Hepatocyte (in vitro differentiated cells): ENCODE data around the gene FAM229B. TPM values are rescaled to one million over a fixed set of nuclear protein-coding genes. Genes with fewer than 3 reads are reported as not detected.

Experiments used
- DNase-seq: peaks from one replicate; pipeline ENCODE4 v3.0.0-alpha.2; 2016; ENCODE audit warnings: low spot score
- H2AFZ ChIP-seq: fragments of 200-600 bp; sonication (generic); 2 replicates; pipeline ENCODE4 v1.6.0; 2016; ENCODE audit warnings: antibody characterized with exemption, mild to moderate bottlenecking
- H3K27ac ChIP-seq: fragments of 200-600 bp; sonication (generic); 2 replicates; pipeline ENCODE4 v1.5.1; 2016; ENCODE audit warnings: mild to moderate bottlenecking
- H3K27me3 ChIP-seq: fragments of 200-600 bp; sonication (generic); 2 replicates; pipeline ENCODE4 v1.6.1; 2016
- H3K36me3 ChIP-seq: fragments of 200-600 bp; sonication (generic); replicated peaks from 2 replicates; pipeline ENCODE4 v1.5.1; 2016; ENCODE audit warnings: low read depth; ENCODE audit not compliant: insufficient read depth
- H3K4me1 ChIP-seq: fragments of 200-600 bp; sonication (generic); 2 replicates; pipeline ENCODE4 v1.5.1; 2016; ENCODE audit warnings: mild to moderate bottlenecking, moderate library complexity; ENCODE audit not compliant: insufficient read depth
- H3K4me2 ChIP-seq: fragments of 200-600 bp; sonication (generic); 2 replicates; pipeline ENCODE4 v1.6.0; 2016
- H3K4me3 ChIP-seq: fragments of 200-600 bp; sonication (generic); 2 replicates; pipeline ENCODE4 v1.5.1; 2016; ENCODE audit warnings: mild to moderate bottlenecking
- H3K79me2 ChIP-seq: fragments of 200-600 bp; sonication (generic); 2 replicates; pipeline ENCODE4 v1.6.0; 2017; ENCODE audit warnings: mild to moderate bottlenecking
- H3K9me2 ChIP-seq: fragments of 200-600 bp; sonication (generic); replicated peaks from 2 replicates; pipeline ENCODE4 v1.6.0; 2017; ENCODE audit warnings: mild to moderate bottlenecking; ENCODE audit not compliant: insufficient read depth
- H3K9me3 ChIP-seq: fragments of 200-600 bp; sonication (generic); 2 replicates; pipeline ENCODE4 v1.5.1; 2016; ENCODE audit warnings: low read depth, mild to moderate bottlenecking
- H4K20me1 ChIP-seq: fragments of 200-600 bp; sonication (generic); 2 replicates; pipeline ENCODE4 v1.6.0; 2016; ENCODE audit warnings: mild to moderate bottlenecking; ENCODE audit not compliant: insufficient read depth, poor library complexity, severe bottlenecking
- CTCF ChIP-seq: fragments of 200-600 bp; sonication (generic); IDR thresholded peaks from 2 replicates; pipeline ENCODE4 v1.5.1; 2016; ENCODE audit warnings: antibody characterized with exemption, mild to moderate bottlenecking; ENCODE audit not compliant: poor library complexity
- EZH2 ChIP-seq: fragments of 200-600 bp; sonication (generic); IDR thresholded peaks from 2 replicates; pipeline ENCODE4 v1.6.1; 2016; ENCODE audit warnings: antibody characterized with exemption, mild to moderate bottlenecking, borderline replicate concordance
- EZH2phosphoT487 ChIP-seq: fragments of 200-600 bp; sonication (generic); IDR thresholded peaks from one replicate; pipeline ENCODE4 v1.6.1; 2018; ENCODE audit warnings: antibody characterized with exemption, mild to moderate bottlenecking, low read depth, moderate library complexity; ENCODE audit not compliant: unreplicated experiment, severe bottlenecking
- WGBS: methylation state at CpG from one replicate; pipeline ENCODE4 v1.1.6; 2016; ENCODE audit warnings: low lambda C conversion rate; ENCODE audit errors: missing lambda C conversion rate; 5-methylcytosine and 5-hydroxymethylcytosine counted together
- polyA plus RNA-seq: library from polyadenylated mRNA; unstranded; fragments of >200 nt; fragmentation: Nextera tagmentation; extraction: Ambion mirVana; gene quantifications from 2 replicates; pipeline ENCODE4 v1.2.1, GENCODE V29; 2016
- total RNA-seq: library from RNA; depleted of rRNA; stranded (reverse); fragments of >200 nt; gene quantifications from 2 replicates; pipeline ENCODE4 v1.2.3, GENCODE V29; 2014

FAM229B gene
- total and polyA plus RNA-seq, 2 experiments from 2014 or later: 3.4 to 25.3 TPM

- peaks cover 5% of the 10 kb centered on the region for H3K27me3 ChIP-seq
- no peak overlapping the region for H3K4me2 ChIP-seq
- no peaks in the 10 kb centered on the region for H3K9me3 ChIP-seq
- H3K79me2 ChIP-seq: no peaks in the 10 kb centered on the region
- no peak for DNase-seq
- no peaks in the 10 kb centered on the region for H3K4me1 ChIP-seq
- H3K36me3 ChIP-seq: no peaks in the 10 kb centered on the region
- TF ChIP-seq EZH2 (no peak), EZH2phosphoT487 (no peak), CTCF (no peak)
- no peak overlapping the region for H2AFZ ChIP-seq
- no peaks in the 10 kb centered on the region for H3K9me2 ChIP-seq
- 86% methylated on average over 8 of the region's 8 CpGs for WGBS
- H3K27ac ChIP-seq: no peak overlapping the region
- H4K20me1 ChIP-seq: no peaks in the 10 kb centered on the region
- H3K4me3 ChIP-seq: no peak overlapping the region
These were observed 51.7 kb downstream of the FAM229B start for GRCh38 chr6:112139052-112139451.

GRCh38 chr6:112141707-112142106 is 54.3 kb downstream of the FAM229B start:
- H4K20me1 ChIP-seq: no peaks in the 10 kb centered on the region
- H3K4me3 ChIP-seq: no peak overlapping the region
- H3K9me2 ChIP-seq: no peaks in the 10 kb centered on the region
- H3K36me3 ChIP-seq: no peaks in the 10 kb centered on the region
- no peak for TF ChIP-seq EZH2
- TF ChIP-seq EZH2phosphoT487: no peak
- no peak for TF ChIP-seq CTCF
- peaks cover 5% of the 10 kb centered on the region for H3K27me3 ChIP-seq
- no peak overlapping the region for H3K4me2 ChIP-seq
- no peaks in the 10 kb centered on the region for H3K79me2 ChIP-seq
- no peaks in the 10 kb centered on the region for H3K4me1 ChIP-seq
- H3K9me3 ChIP-seq: no peaks in the 10 kb centered on the region
- no peak for DNase-seq
- no peak overlapping the region for H2AFZ ChIP-seq
- WGBS: 85% methylated on average over 2 of the region's 2 CpGs
- no peak overlapping the region for H3K27ac ChIP-seq

- Histone ChIP-seq H2AFZ (no peak overlapping the region), H3K27me3 (no peaks in the 10 kb centered on the region), H3K79me2 (no peaks in the 10 kb centered on the region), H3K4me1 (no peaks in the 10 kb centered on the region), H3K4me3 (no peak overlapping the region), H3K9me3 (no peaks in the 10 kb centered on the region), H3K36me3 (no peaks in the 10 kb centered on the region), H3K9me2 (no peaks in the 10 kb centered on the region), H3K27ac (no peak overlapping the region), H4K20me1 (no peaks in the 10 kb centered on the region), H3K4me2 (no peak overlapping the region)
- TF ChIP-seq CTCF: no peak
- TF ChIP-seq EZH2phosphoT487: no peak
- no peak for TF ChIP-seq EZH2
- WGBS: 66% methylated on average over 12 of the region's 12 CpGs
- no peak for DNase-seq
These were observed 56.9 kb downstream of the FAM229B start for GRCh38 chr6:112144145-112144926.
